ENCODE results near the gene ECE1. TPM values are rescaled to one million over a fixed set of nuclear protein-coding genes. Genes with fewer than 3 reads are reported as not detected.

The ECE1 gene
- total RNA-seq, 1 experiment from 2014 or later: 192 TPM

- intact Hi-C loops (cut with micrococcal nuclease; ENCODE audit: unreplicated experiment): no loop called here
- ATAC-seq: no peak
- Histone ChIP-seq H3K27me3 (ENCODE audit: control insufficient read depth, insufficient read depth, low read length) (no peaks in the 10 kb centered on the region), H3K9me3 (ENCODE audit: control insufficient read depth, insufficient read depth, low read depth, low read length) (no peaks in the 10 kb centered on the region), H3K4me3 (ENCODE audit: low read depth in 2 of 2, low read length in 2 of 2) (no peak overlapping the region), H3K36me3 (ENCODE audit: control insufficient read depth, insufficient read depth, low read length) (no peaks in the 10 kb centered on the region), H3K27ac (ENCODE audit: low read length) (no peak overlapping the region), H3K4me1 (ENCODE audit: control insufficient read depth, insufficient read depth, low read length) (peaks cover 16% of the 10 kb centered on the region)
- no peak for TF ChIP-seq REST (IDR thresholded peaks at IDR 0.05; ENCODE audit: insufficient read depth in 1 of 2, low read depth in 2 of 2, low read length in 1 of 2)
- TF ChIP-seq TCF7L2 (IDR thresholded peaks at IDR 0.05; ENCODE audit: low read depth, low read length): no peak
- TF ChIP-seq SIN3A (IDR thresholded peaks at IDR 0.05; ENCODE audit: borderline replicate concordance, insufficient read depth, low read depth, low read length): no peak
- no peak for TF ChIP-seq POLR2AphosphoS5 (IDR thresholded peaks at IDR 0.05; ENCODE audit: low read depth, low read length)
- TF ChIP-seq CTCF (IDR thresholded peaks at IDR 0.05): no peak
- in situ Hi-C loops (cut with HindIII; ENCODE audit: low pct_unique_long_range_greater_than_20kb, low sequenced_read_pairs): loop anchor here (10.0 kb wide), 1 partner anchor 117 kb away; no protein-coding TSS in a partner anchor
- ChIA-PET CTCF (interaction anchor here (0.6 to 1.2 kb wide), 3 partner anchors 10 to 120 kb away, joined by 3 to 6 read pairs (median 5); no protein-coding TSS in a partner anchor), POLR2A (interaction anchor here (0.6 kb wide), 1 partner anchor 106 kb away, joined by 4 read pairs; no protein-coding TSS in a partner anchor)
- BruUV-seq (replicated peaks): no TSS peak
- DNase-seq (ENCODE audit: low read depth, low spot score): no peak
These were observed 42.2 kb downstream of the ECE1 start for GRCh38 chr1:21247892-21248715.

- no peak overlapping the region for H3K27ac ChIP-seq (ENCODE audit: low read length)
- ATAC-seq (no peak), DNase-seq (ENCODE audit: low read depth, low spot score) (no peak)
- H3K4me3 ChIP-seq (ENCODE audit: low read depth in 2 of 2, low read length in 2 of 2): no peak overlapping the region
- no TSS peak for BruUV-seq (replicated peaks)
- peaks cover 17% of the 10 kb centered on the region for H3K4me1 ChIP-seq (ENCODE audit: control insufficient read depth, insufficient read depth, low read length)
- POLR2A ChIA-PET: interaction anchor here (0.6 kb wide), 1 partner anchor 107 kb away, joined by 4 read pairs; no protein-coding TSS in a partner anchor
- no peaks in the 10 kb centered on the region for H3K27me3 ChIP-seq (ENCODE audit: control insufficient read depth, insufficient read depth, low read length)
- no peaks in the 10 kb centered on the region for H3K36me3 ChIP-seq (ENCODE audit: control insufficient read depth, insufficient read depth, low read length)
- H3K9me3 ChIP-seq (ENCODE audit: control insufficient read depth, insufficient read depth, low read depth, low read length): no peaks in the 10 kb centered on the region
- in situ Hi-C loops (cut with HindIII; ENCODE audit: low pct_unique_long_range_greater_than_20kb, low sequenced_read_pairs): loop anchor here (10.0 kb wide), 1 partner anchor 118 kb away; no protein-coding TSS in a partner anchor
- TF ChIP-seq TCF7L2 (IDR thresholded peaks at IDR 0.05; ENCODE audit: low read depth, low read length): no peak
- TF ChIP-seq SIN3A (IDR thresholded peaks at IDR 0.05; ENCODE audit: borderline replicate concordance, insufficient read depth, low read depth, low read length): no peak
- no peak for TF ChIP-seq POLR2AphosphoS5 (IDR thresholded peaks at IDR 0.05; ENCODE audit: low read depth, low read length)
- no peak for TF ChIP-seq CTCF (IDR thresholded peaks at IDR 0.05)
- no peak for TF ChIP-seq REST (IDR thresholded peaks at IDR 0.05; ENCODE audit: insufficient read depth in 1 of 2, low read depth in 2 of 2, low read length in 1 of 2)
- intact Hi-C loops (cut with micrococcal nuclease; ENCODE audit: unreplicated experiment): no loop called here
- CTCF ChIA-PET: interaction anchor here (1.2 kb wide), 1 partner anchor 121 kb away, joined by 5 read pairs; no protein-coding TSS in a partner anchor
These were observed 43.2 kb downstream of the ECE1 start for GRCh38 chr1:21246905-21247642.
